Measurements from ENCODE around the gene AKR1C8.
"Not testable (repeated sequence)": the region's sequence is repeated elsewhere in the genome, so short reads cannot be mapped to it uniquely, and the experiment has no call there.

AKR1C8 gene

DNA sequence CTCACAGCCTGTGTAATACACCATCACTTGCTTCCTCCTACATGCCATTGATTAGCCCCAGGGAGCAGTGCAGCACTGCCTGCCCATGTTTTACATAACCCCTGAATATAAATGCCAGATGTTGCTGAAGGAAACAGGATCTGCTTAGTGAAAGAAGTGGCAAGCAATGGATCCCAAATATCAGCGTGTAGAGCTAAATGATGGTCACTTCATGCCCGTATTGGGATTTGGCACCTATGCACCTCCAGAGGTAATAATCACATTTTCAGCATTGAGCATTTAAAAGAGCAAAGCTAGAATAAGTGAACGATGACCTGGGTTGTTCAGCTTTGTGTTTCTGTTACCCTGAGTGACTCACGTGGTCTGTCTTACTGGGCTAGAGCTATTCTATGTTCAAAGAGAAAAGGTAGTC, 11.8 kb upstream of the AKR1C8 start, which contains the start of gene AKR1C4:
Gene AKR1C4, plus strand, starts transcription at position 136 of the 412 bp plus-strand sequence. Its CDS starts 31 bp downstream, at position 167.
- DNase-seq (ENCODE audit: low read depth) = no peak
- TF ChIP-seq, protein P1, sequence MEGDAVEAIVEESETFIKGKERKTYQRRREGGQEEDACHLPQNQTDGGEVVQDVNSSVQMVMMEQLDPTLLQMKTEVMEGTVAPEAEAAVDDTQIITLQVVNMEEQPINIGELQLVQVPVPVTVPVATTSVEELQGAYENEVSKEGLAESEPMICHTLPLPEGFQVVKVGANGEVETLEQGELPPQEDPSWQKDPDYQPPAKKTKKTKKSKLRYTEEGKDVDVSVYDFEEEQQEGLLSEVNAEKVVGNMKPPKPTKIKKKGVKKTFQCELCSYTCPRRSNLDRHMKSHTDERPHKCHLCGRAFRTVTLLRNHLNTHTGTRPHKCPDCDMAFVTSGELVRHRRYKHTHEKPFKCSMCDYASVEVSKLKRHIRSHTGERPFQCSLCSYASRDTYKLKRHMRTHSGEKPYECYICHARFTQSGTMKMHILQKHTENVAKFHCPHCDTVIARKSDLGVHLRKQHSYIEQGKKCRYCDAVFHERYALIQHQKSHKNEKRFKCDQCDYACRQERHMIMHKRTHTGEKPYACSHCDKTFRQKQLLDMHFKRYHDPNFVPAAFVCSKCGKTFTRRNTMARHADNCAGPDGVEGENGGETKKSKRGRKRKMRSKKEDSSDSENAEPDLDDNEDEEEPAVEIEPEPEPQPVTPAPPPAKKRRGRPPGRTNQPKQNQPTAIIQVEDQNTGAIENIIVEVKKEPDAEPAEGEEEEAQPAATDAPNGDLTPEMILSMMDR (IDR thresholded peaks at IDR 0.05; ENCODE audit: low read depth, low read length) = no peak
- H3K4me3 ChIP-seq (ENCODE audit: low read depth, low read length) = no peak within 1 kb of the TSS

DNA sequence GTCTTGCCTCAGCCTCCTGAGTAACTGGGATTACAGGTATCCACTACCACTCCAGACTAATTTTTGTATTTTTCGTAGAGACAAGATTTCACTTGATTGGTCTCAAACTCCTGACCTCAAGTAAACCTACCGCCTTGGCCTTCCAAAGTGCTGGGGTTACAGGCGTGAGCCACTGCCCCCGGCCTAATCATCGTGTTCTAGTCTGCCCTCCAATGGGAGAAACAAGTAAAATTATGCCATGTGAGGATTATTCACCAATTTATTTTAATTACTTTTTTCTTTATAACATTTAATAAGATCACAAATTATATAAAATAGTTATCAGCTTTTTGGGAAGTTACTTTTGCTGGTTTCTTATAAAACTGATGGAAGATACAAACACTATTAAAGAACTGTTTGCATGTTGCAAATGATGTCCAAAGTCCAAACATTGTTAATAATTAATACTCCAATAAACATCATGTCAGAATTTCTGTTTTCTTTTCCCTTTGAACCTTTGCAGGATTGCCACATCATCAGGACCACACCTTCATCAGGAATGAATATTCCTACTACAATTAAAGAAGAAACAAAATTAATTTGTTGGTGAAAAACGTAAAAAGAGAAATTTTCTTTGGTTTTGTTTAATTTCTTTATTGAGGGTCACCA, 10.9 kb upstream of the AKR1C8 start:
- no peak for TF ChIP-seq POLR2A (IDR thresholded peaks at IDR 0.05; ENCODE audit: extremely low read depth, insufficient read length)
- TF ChIP-seq, protein P2, sequence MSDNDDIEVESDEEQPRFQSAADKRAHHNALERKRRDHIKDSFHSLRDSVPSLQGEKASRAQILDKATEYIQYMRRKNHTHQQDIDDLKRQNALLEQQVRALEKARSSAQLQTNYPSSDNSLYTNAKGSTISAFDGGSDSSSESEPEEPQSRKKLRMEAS (IDR thresholded peaks at IDR 0.05; ENCODE audit: low read depth, low read length) = no peak
- no peak for TF ChIP-seq MYC (IDR thresholded peaks at IDR 0.05; ENCODE audit: low read depth, low read length)
- TF ChIP-seq, protein P1 (IDR thresholded peaks at IDR 0.05; ENCODE audit: low read depth, low read length) = no peak
- DNase-seq (ENCODE audit: low read depth) = no peak
- no peak overlapping the region for H3K4me3 ChIP-seq (ENCODE audit: low read depth, low read length)

DNA sequence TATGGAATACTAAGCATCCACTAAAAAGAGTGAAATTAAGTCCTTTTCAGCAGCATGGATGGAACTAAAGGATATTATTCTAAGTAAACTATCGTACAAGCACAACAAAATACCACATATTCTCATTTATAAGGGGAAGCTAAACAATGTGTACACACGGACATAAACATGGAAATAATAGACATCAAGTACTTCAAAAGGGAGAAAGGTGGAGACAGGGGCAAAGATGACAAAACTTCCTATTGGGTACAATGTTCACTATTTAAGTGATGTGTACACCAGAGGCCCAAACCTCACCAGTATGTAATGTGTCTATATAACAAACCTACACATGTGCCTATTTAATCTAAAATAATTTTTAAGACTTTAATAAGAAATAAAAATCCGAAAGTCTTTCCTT, 9.5 kb upstream of the AKR1C8 start:
- TF ChIP-seq, protein P1 (IDR thresholded peaks at IDR 0.05; ENCODE audit: low read depth, low read length) = no peak
- TF ChIP-seq, protein P2 (IDR thresholded peaks at IDR 0.05; ENCODE audit: low read depth, low read length) = no peak
- H3K4me3 ChIP-seq (ENCODE audit: low read depth, low read length) = no peak overlapping the region
- no peak for DNase-seq (ENCODE audit: low read depth)

DNA sequence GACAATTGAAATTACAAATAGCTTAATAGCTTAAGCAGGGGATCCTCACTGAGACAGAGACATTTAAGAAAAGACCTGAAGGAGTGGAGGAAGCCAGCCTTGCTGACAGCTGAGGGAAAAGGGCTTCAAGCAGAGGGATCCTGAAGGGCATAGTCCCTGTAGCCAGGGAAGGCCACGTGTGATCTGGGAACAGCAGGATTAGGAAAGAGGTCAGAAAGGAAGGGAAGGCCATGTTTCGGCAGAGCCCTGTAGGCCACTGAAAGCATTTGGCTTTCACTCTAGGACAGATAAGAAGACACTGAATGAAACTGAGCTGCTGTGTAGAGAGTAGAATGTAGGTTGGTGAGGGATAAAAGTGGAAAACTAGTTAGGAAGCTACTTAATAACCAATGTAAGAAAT, 3.4 kb upstream of the AKR1C8 start:
- no peak overlapping the region for H3K4me3 ChIP-seq (ENCODE audit: low read depth, low read length)
- TF ChIP-seq POLR2A (IDR thresholded peaks at IDR 0.05; ENCODE audit: extremely low read depth, insufficient read length) = no peak
- TF ChIP-seq, protein P1 (IDR thresholded peaks at IDR 0.05; ENCODE audit: low read depth, low read length) = no peak
- TF ChIP-seq, protein P2 (IDR thresholded peaks at IDR 0.05; ENCODE audit: low read depth, low read length) = no peak
- no peak for TF ChIP-seq MYC (IDR thresholded peaks at IDR 0.05; ENCODE audit: low read depth, low read length)
- no peak for DNase-seq (ENCODE audit: low read depth)

DNA sequence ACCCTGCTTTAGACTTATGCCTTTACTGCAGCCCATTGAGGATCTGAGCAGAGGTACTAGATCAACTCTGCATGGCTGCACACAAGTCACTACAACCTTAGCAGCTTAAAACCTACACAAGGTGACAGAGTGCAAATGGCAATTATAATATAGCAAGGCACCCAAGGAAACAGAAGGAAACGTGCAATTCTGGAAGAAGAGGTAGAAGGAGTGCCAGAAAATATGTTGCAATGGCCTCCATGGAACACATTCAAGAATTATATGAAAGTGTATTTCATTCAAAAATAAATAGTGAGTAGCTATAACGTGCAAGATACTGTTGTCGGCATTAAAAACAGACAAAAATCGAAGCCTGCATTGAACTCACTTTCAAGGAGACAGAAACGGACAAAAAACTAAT, 2.9 kb upstream of the AKR1C8 start:
- H3K4me3 ChIP-seq (ENCODE audit: low read depth, low read length) = no peak overlapping the region
- TF ChIP-seq, protein P1 (IDR thresholded peaks at IDR 0.05; ENCODE audit: low read depth, low read length) = no peak
- TF ChIP-seq, protein P2 (IDR thresholded peaks at IDR 0.05; ENCODE audit: low read depth, low read length) = no peak
- no peak for TF ChIP-seq POLR2A (IDR thresholded peaks at IDR 0.05; ENCODE audit: extremely low read depth, insufficient read length)
- no peak for TF ChIP-seq MYC (IDR thresholded peaks at IDR 0.05; ENCODE audit: low read depth, low read length)

DNA sequence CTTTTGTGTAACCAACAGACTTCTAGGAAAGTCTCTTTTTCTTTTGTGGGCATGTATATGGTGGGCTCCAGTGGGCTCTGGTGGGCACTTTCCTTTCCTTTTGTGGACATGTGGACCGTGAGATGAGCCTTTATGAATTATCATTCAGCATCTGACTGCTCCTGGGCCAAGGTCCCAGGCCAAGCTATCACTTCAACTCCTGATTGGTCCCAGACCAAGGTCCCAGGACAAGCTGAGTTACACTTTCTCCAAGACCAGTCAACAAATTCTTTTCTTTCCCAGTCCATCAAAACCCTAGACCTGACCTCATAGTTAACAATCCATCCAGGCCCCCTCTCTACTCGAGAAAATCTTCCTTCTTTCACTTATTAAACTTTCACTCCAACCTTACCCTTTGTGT, 1.0 kb downstream of the AKR1C8 start:
- H3K4me3 ChIP-seq (ENCODE audit: low read depth, low read length) = no peak overlapping the region
- DNase-seq (ENCODE audit: low read depth) = no peak
- TF ChIP-seq, protein P1 (IDR thresholded peaks at IDR 0.05; ENCODE audit: low read depth, low read length) = no peak
- TF ChIP-seq MYC (IDR thresholded peaks at IDR 0.05; ENCODE audit: low read depth, low read length) (no peak), POLR2A (IDR thresholded peaks at IDR 0.05; ENCODE audit: extremely low read depth, insufficient read length) (no peak)
- TF ChIP-seq, protein P2 (IDR thresholded peaks at IDR 0.05; ENCODE audit: low read depth, low read length) = no peak

More for the DNA sequence above, 2.9 kb upstream of the AKR1C8 start:
- DNase-seq (ENCODE audit: low read depth) = no peak

DNA sequence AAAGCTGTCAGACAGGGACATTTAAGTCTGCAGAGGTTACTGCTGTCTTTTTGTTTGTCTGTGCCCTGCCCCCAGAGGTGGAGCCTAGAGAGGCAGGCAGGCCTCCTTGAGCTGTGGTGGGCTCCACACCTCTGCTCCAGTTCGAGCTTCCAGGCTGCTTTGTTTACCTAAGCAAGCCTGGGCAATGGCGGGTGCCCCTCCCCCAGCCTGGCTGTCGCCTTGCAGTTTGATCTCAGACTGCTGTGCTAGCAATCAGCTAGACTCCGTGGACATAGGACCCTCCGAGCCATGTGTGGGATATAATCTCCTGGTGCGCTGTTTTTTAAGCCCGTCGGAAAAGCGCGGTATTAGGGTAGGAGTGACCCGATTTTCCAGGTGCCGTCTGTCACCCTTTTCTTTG, 4.4 kb downstream of the AKR1C8 start:
- DNase-seq (ENCODE audit: low read depth); H3K4me3 ChIP-seq (ENCODE audit: low read depth, low read length): not testable (repeated sequence)

DNA sequence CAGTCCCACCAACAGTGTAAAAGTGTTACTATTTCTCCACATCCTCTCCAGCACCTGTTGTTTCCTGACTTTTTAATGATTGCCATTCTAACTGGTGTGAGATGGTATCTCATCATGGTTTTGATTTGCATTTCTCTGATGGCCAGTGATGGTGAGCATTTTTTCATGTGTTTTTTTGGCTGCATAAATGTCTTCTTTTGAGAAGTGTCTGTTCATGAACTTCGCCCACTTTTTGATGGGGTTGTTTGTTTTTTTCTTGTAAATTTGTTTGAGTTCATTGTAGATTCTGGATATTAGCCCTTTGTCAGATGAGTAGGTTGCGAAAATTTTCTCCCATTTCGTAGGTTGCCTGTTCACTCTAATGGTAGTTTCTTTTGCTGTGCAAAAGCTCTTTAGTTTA, 9.4 kb downstream of the AKR1C8 start:
- not testable (repeated sequence) for H3K4me3 ChIP-seq (ENCODE audit: low read depth, low read length); DNase-seq (ENCODE audit: low read depth)

All from NB4 (cell line).